ENCODE measurements around the gene C1orf122. TPM values are rescaled to one million over a fixed set of nuclear protein-coding genes. Genes with fewer than 3 reads are reported as not detected.

Gene C1orf122
- total and polyA plus RNA-seq, 2 of the 13 experiments (the other 11 are each of a cell fraction or from before 2014, with no cell fraction given): 18.7 to 40.6 TPM

DNA sequence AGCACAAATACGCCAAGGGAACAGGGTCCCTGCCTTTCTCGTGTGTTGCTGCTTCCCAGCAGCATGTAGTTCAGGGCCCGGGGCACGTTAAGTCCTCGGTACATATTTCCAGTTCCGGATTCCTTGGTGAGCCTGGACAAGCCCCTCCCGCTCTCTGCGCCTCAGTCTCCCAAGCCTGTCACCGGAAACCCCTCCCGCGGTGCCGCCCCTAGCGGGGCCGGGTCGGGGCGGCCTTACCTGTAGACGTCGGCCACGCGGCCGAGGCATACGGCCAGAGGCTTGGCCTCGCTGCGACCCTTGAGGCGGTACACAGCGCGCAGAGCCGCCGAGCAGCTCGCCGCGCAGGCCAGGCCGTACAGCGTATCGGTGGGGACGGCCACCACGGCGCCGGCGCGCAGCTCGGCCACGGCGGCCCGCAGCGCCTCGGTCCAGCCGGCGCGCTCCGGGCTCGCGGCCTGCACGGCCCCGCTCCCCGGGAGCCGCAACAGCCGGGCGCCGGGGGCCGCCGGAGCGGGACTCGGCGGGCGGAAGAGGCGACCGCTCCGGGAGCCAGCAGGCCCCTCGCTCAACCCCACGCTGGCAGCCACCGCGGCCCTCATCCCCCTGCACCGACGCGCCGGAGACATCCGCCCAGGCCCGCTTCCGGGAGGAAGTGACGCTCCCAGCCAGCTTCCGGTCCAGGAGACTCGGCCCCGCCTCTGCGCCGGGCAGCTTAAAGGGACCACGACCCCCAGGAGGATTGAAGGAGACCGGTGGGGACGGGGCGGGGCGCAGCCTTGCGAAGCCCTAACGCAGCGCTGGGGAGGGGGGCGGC, at the start of gene C1orf122, which contains the start of gene YRDC (continued):
- TF ChIP-seq, protein P1, sequence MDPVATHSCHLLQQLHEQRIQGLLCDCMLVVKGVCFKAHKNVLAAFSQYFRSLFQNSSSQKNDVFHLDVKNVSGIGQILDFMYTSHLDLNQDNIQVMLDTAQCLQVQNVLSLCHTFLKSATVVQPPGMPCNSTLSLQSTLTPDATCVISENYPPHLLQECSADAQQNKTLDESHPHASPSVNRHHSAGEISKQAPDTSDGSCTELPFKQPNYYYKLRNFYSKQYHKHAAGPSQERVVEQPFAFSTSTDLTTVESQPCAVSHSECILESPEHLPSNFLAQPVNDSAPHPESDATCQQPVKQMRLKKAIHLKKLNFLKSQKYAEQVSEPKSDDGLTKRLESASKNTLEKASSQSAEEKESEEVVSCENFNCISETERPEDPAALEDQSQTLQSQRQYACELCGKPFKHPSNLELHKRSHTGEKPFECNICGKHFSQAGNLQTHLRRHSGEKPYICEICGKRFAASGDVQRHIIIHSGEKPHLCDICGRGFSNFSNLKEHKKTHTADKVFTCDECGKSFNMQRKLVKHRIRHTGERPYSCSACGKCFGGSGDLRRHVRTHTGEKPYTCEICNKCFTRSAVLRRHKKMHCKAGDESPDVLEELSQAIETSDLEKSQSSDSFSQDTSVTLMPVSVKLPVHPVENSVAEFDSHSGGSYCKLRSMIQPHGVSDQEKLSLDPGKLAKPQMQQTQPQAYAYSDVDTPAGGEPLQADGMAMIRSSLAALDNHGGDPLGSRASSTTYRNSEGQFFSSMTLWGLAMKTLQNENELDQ (CRISPR knock-in tag; IDR thresholded peaks at IDR 0.05; ENCODE audit: borderline replicate concordance): no peak
- TF ChIP-seq AHR (CRISPR knock-in tag; IDR thresholded peaks at IDR 0.05) (no peak), TFDP2 (CRISPR knock-in tag; IDR thresholded peaks at IDR 0.05) (no peak; the same call in 1 of the 2 replicates), ZNF782 (CRISPR knock-in tag; IDR thresholded peaks at IDR 0.05; ENCODE audit: borderline replicate concordance) (no peak), ZHX1 (CRISPR knock-in tag; IDR thresholded peaks at IDR 0.05; ENCODE audit: low read depth) (no peak), ZNF572 (CRISPR knock-in tag; IDR thresholded peaks at IDR 0.05) (no peak), ZNF768 (CRISPR knock-in tag; IDR thresholded peaks at IDR 0.05) (peak; percentile 41; the same call in 1 of the 2 replicates), POLR2A (IDR thresholded peaks at IDR 0.05; ENCODE audit: insufficient read depth in 1 of 2, low read depth in 2 of 2, low read length in 2 of 2) (peak; percentile 86 to 89), PPARG (CRISPR knock-in tag; conservative IDR thresholded peaks at IDR 0.05) (no peak), ZNF703 (CRISPR knock-in tag; IDR thresholded peaks at IDR 0.05; ENCODE audit: borderline replicate concordance) (no peak), ZNF207 (IDR thresholded peaks at IDR 0.05; ENCODE audit: borderline replicate concordance) (no peak), ZNF652 (CRISPR knock-in tag; IDR thresholded peaks at IDR 0.05; ENCODE audit: borderline replicate concordance, low read depth) (no peak), SALL2 (CRISPR knock-in tag; IDR thresholded peaks at IDR 0.05) (0 out of 2 replicates have a peak, but pooled peaks have one; percentile 15), ZFP82 (CRISPR knock-in tag; IDR thresholded peaks at IDR 0.05; ENCODE audit: borderline replicate concordance) (no peak), ZNF282 (IDR thresholded peaks at IDR 0.05; ENCODE audit: partially characterized antibody) (no peak), ZNF34 (CRISPR knock-in tag; IDR thresholded peaks at IDR 0.05; ENCODE audit: borderline replicate concordance) (0 out of 2 replicates have a peak, but pooled peaks have one; percentile 41), ZNF430 (CRISPR knock-in tag; IDR thresholded peaks at IDR 0.05) (no peak)
- TF ChIP-seq, protein P2, sequence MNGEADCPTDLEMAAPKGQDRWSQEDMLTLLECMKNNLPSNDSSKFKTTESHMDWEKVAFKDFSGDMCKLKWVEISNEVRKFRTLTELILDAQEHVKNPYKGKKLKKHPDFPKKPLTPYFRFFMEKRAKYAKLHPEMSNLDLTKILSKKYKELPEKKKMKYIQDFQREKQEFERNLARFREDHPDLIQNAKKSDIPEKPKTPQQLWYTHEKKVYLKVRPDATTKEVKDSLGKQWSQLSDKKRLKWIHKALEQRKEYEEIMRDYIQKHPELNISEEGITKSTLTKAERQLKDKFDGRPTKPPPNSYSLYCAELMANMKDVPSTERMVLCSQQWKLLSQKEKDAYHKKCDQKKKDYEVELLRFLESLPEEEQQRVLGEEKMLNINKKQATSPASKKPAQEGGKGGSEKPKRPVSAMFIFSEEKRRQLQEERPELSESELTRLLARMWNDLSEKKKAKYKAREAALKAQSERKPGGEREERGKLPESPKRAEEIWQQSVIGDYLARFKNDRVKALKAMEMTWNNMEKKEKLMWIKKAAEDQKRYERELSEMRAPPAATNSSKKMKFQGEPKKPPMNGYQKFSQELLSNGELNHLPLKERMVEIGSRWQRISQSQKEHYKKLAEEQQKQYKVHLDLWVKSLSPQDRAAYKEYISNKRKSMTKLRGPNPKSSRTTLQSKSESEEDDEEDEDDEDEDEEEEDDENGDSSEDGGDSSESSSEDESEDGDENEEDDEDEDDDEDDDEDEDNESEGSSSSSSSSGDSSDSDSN (CRISPR knock-in tag; IDR thresholded peaks at IDR 0.05): 0 out of 2 replicates have a peak, but pooled peaks have one; percentile 20
- TF ChIP-seq, protein P3, sequence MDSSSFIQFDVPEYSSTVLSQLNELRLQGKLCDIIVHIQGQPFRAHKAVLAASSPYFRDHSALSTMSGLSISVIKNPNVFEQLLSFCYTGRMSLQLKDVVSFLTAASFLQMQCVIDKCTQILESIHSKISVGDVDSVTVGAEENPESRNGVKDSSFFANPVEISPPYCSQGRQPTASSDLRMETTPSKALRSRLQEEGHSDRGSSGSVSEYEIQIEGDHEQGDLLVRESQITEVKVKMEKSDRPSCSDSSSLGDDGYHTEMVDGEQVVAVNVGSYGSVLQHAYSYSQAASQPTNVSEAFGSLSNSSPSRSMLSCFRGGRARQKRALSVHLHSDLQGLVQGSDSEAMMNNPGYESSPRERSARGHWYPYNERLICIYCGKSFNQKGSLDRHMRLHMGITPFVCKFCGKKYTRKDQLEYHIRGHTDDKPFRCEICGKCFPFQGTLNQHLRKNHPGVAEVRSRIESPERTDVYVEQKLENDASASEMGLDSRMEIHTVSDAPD (CRISPR knock-in tag; IDR thresholded peaks at IDR 0.05): no peak
